Activated naive CD8-positive, alpha-beta T cell treated with anti-CD3 and anti-CD28 coated beads, Interleukin-2, amount 50 U/mL, for 16 hours (primary cell): ENCODE data around the gene ANKRD6.

Experiments
- DNase-seq: peaks from one replicate; pipeline ENCODE4 v3.0.0-alpha.2; 2020; ENCODE audit warnings: low read depth, low spot score

The ANKRD6 gene

GRCh38 chr6:89413006-89413400 lies 19.9 kb upstream of the ANKRD6 start:
- no peak for DNase-seq

DNA sequence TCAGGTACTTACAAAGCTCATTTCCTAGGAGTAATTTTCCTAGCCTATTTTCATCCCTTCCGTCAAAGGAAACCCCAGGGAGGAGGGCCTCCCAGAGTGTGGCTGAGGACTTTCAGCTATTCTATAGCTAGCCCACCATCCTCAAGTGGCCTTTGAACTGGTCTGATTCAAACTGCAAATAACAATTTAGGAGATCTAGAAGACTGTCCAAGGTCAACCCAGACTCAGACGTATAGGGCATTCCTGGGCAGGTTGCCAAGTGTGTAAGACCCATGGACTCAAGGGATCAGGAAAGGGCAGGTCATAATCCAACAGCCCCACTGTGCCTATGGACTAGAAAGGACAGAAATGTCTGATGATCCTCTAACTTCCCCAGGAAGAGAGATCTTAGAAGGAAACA lies 18.7 kb upstream of the ANKRD6 start:
- DNase-seq, result no peak

DNA sequence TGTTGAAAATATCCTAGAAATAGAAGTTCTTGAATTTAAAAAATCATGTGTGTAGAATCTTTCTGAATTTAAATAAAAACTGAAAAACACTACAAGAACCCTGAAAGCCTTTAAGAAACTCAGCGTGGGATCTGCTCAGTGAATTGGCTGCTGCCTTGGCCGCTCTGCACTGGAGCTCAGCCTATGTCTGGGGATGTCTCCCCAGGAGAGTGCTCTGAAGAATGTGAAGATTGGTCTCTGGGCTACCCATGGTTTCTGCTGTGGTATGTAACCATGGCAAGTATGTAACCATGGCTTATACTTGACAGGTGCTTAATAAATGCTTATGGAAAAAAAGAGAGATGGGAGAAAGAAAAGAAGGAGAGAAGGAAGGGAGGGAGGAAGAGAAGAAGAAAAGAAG lies 17.8 kb upstream of the ANKRD6 start:
- DNase-seq, result no peak

GRCh38 chr6:89416796-89417195 lies 16.2 kb upstream of the ANKRD6 start:
- no peak for DNase-seq

DNA sequence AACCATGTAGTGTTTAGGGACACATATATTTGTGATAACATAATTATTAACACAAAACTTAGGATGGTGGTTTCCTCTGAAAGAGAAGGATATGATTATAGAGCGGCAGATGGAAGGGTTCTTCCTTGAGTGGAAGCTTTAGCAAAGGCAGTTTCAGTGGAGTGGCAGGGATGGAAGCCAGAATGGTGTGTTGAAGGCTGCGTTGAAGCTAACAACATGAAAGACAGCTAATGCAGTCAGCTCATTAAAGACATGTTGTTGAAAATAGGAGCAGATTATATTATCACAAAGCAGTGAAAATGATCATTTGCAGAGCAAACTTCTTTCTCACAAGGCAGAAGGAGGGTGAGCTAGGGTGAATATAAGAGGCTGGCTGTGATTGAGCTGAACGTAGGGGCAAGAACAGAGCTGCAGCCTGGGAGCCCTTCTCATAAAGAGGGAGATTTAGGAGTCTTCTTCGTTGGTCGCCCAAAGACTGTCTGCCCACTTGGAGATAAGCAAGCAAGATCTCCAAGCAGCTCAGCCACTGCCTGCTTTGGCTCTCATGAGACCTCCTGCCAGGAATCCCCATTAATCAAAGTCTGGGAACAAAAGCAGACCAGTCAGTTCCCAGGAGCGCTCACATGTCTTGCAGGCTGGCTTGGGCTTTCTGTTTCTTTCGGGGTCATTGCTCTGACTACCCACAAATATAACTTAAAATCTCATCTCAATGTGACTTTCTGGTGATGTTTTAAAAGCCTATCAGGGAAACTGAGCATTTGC lies 2.6 kb upstream of the ANKRD6 start:
- DNase-seq, result no peak

- DNase-seq, result no peak
Measured at GRCh38 chr6:89433252-89434149, 549 bp downstream of the ANKRD6 start.

- DNase-seq, result no peak
Measured at GRCh38 chr6:89434150-89434499, 1.2 kb downstream of the ANKRD6 start.

DNA sequence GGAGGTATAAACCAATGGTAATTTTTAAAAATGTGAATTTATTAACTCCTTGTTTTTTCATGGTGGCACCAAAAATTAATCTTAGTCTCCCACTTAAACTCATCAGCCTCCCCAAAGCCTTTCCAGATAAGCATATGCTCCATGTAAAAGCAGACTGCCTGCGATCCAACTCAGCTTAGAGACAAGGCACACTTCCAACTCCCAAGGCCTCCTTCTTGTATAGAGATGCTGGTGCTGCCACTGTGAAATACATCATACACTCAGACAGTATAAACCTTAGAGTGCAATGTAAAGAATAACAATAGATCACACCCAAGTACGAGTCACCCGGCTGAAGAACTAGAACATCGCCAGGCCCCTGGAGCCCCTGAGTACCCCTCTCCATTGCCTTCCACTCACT lies 2.0 kb downstream of the ANKRD6 start:
- DNase-seq, result no peak

- no peak for DNase-seq
Measured at GRCh38 chr6:89436226-89436625, 3.3 kb downstream of the ANKRD6 start.

GRCh38 chr6:89438248-89438647 lies 5.3 kb downstream of the ANKRD6 start:
- no peak for DNase-seq

DNA sequence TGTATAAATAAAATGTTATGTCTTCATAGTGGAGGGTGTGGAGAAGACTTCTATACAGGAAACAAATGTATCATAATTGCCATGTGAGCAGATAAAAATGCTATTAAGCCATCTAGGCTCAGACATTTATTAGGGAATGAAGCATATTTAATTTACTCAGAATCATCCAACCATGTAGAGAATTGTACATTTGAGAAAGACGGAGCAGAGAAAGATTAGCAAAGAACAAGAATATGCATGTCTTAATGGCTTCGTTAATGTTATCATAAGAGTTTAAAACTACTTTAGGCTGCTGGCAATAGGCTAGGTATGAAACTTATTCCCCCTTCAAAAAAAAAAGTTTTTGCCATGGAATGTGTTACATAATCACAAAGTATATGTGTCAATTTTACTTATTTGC lies 6.1 kb downstream of the ANKRD6 start:
- no peak for DNase-seq

GRCh38 chr6:89440200-89440599 lies 7.2 kb downstream of the ANKRD6 start:
- no peak for DNase-seq

DNA sequence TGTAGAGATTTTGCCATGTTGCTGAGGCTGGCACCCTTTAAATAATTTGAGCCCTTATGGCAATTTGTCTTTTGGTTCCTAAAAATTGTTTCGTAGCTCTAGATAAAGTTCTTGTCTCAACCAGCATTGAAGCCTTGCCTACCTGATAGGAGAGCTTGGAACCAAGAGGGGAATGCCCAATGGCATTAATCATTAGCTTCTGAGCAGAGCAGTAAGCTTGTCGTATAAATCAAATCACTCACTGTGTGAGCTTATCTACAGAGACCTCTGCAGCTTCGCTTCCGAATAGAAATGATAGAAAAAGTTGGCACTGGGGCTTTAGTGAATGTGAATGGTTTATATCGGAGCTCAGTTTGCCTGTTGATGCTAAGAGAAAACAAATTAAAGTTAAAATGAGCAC lies 10.7 kb downstream of the ANKRD6 start:
- no peak for DNase-seq

- no peak for DNase-seq
Measured at GRCh38 chr6:89449193-89449592, 16.2 kb downstream of the ANKRD6 start.

- DNase-seq, result no peak
Measured at GRCh38 chr6:89452281-89452680, 19.3 kb downstream of the ANKRD6 start.

DNA sequence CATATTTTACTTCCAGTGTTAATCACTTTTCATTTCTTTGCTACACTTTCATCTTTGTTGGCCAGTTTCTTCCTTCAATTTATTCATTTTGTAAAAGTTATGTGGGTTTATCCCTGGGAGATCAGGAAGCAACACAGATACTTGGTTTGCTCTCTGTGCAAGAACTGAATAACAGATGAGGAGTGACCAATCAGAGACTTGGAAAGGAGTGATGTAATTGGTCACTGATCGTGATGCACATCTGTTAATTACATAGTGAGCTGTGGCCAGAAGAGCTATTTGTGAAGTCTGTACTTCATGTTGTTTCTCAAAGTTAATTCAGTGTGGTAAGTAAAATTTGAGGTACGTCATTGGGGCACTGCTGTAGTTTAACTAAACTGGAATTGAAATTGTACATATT lies 21.3 kb downstream of the ANKRD6 start:
- DNase-seq, result no peak

GRCh38 chr6:89458704-89459103 lies 25.8 kb downstream of the ANKRD6 start:
- DNase-seq, result no peak

- no peak for DNase-seq
Measured at GRCh38 chr6:89459501-89459900, 26.5 kb downstream of the ANKRD6 start.

- DNase-seq, result no peak
Measured at GRCh38 chr6:89460713-89461112, 27.8 kb downstream of the ANKRD6 start.

DNA sequence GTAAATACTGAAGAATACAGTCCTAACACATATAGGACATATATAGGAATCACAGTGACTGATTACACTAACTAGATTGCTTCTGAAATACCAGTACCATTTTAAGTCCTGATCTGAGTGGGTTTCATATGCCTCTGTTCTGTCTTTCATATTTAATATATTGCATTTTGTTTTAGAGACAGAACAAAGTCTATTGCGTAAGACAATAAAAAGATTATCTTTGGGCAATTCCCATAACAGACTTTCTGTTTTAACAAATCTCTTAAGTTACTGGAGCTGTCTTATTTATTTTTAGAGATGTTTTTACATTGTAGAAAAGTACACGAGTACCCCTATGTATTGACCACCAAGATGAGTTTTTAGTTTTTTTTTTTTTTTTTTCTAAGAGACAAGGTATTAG lies 29.6 kb downstream of the ANKRD6 start:
- no peak for DNase-seq

DNA sequence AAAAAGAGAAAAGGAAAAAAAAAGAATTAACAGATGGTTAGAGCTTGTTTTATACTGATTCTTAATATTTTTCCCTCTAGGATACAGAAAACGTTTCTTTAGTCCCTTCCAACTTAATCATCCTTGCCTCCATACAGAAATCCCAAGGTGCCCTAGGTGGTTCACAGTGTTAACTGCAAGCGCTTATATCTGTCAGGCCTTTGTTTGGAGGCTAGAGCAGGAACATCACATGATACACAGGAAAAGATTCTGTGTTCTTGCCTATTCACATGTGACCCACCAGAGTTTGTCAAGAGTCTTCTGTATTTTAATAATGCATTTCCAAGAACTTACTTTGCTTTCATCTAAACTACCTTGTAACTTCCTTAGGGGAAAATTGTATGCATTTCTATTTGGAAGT lies 31.3 kb downstream of the ANKRD6 start:
- no peak for DNase-seq

DNA sequence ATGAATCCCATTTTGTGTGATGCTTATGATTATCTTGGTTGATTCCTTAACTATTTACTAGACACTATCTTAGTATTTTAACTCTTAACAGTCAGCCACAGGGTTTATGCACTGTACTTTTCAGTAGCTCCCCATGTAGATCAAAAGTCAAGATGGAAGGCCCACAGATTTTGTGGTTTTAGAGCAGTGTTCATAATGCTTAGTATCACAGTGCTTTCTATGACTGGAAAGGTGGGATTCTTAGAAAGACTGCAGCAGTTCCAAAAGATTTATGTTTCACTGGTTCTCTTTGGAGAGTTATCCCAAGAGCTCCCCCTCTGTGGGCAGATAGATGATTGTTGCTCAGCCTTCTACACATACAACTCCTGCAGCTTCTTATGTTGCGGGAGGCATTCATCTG lies 34.5 kb downstream of the ANKRD6 start:
- no peak for DNase-seq

- DNase-seq, result no peak
Measured at GRCh38 chr6:89468998-89469397, 36.0 kb downstream of the ANKRD6 start.
